WTC11 (cell line): ENCODE data around the gene MYL6B.

Experiments used
- CTCF ChIP-seq: fragments of 200-600 bp; IDR thresholded peaks from 2 replicates; pipeline ENCODE4 v1.8.0; 2022; ENCODE audit warnings: antibody characterized with exemption
- ETV6 ChIP-seq: sonication (generic); formaldehyde crosslinking; IDR thresholded peaks from 2 replicates; pipeline ENCODE4 v1.8.1; 2022; ENCODE audit warnings: mild to moderate bottlenecking, missing genetic modification reagents
- NR2C2 ChIP-seq: sonication (generic); formaldehyde crosslinking; IDR thresholded peaks from 2 replicates; pipeline ENCODE4 v1.8.0; 2022; ENCODE audit warnings: mild to moderate bottlenecking, missing genetic modification reagents
- PREB ChIP-seq: sonication (generic); formaldehyde crosslinking; IDR thresholded peaks from 2 replicates; pipeline ENCODE4 v1.8.1; 2022; ENCODE audit warnings: mild to moderate bottlenecking, missing genetic modification reagents, moderate library complexity, borderline replicate concordance
- STAT6 ChIP-seq: sonication (generic); formaldehyde crosslinking; conservative IDR thresholded peaks from 2 replicates; pipeline ENCODE4 v1.8.1; 2023; ENCODE audit warnings: mild to moderate bottlenecking, low read depth, missing genetic modification reagents, moderate library complexity
- TEAD1 ChIP-seq: sonication (generic); formaldehyde crosslinking; IDR thresholded peaks from 2 replicates; pipeline ENCODE4 v1.8.0; 2022; ENCODE audit warnings: mild to moderate bottlenecking, missing genetic modification reagents
- USF1 ChIP-seq: sonication (generic); formaldehyde crosslinking; IDR thresholded peaks from 2 replicates; pipeline ENCODE4 v1.8.0; 2022; ENCODE audit warnings: mild to moderate bottlenecking, missing genetic modification reagents
- ZBTB43 ChIP-seq: sonication (generic); formaldehyde crosslinking; IDR thresholded peaks from 2 replicates; pipeline ENCODE4 v1.8.1; 2023; ENCODE audit warnings: mild to moderate bottlenecking, missing genetic modification reagents
- ZNF671 ChIP-seq: fragments of 250-450 bp; sonication (Bioruptor Pico); IDR thresholded peaks from 2 replicates; pipeline ENCODE4 v1.8.0; 2021; ENCODE audit warnings: mild to moderate bottlenecking

- no peak for TF ChIP-seq ETV6 (CRISPR knock-in tag)
- TF ChIP-seq USF1 = no peak
- TF ChIP-seq PREB = no peak
- TF ChIP-seq TEAD1 (CRISPR knock-in tag) = no peak
- no peak for TF ChIP-seq CTCF
- peak; percentile 88 for TF ChIP-seq ZNF671
- no peak for TF ChIP-seq STAT6 (CRISPR knock-in tag)
- no peak for TF ChIP-seq NR2C2 (CRISPR knock-in tag)
- TF ChIP-seq ZBTB43 (CRISPR knock-in tag) = no peak
Observed at GRCh38 chr12:56162468-56163290, 10.3 kb downstream of the MYL6B start.
